Measurements from ENCODE around the gene PDZK1.
"Not testable (repeated sequence)": the region's sequence is repeated elsewhere in the genome, so short reads cannot be mapped to it uniquely, and the experiment has no call there.

PDZK1 gene

GRCh38 chr1:145665015-145665414, 42.2 kb downstream of the PDZK1 start:
- in situ Hi-C loops (cut with MboI; ENCODE audit: low sequenced_read_pairs): not testable (repeated sequence)

GRCh38 chr1:145662502-145662901, 44.7 kb downstream of the PDZK1 start:
- in situ Hi-C loops (cut with MboI; ENCODE audit: low sequenced_read_pairs): not testable (repeated sequence)

GRCh38 chr1:145656245-145656943, 50.8 kb downstream of the PDZK1 start:
- in situ Hi-C loops (cut with MboI; ENCODE audit: low sequenced_read_pairs): not testable (repeated sequence)

GRCh38 chr1:145643990-145644389, 63.2 kb downstream of the PDZK1 start:
- in situ Hi-C loops (cut with MboI; ENCODE audit: low sequenced_read_pairs): not testable (repeated sequence)

- in situ Hi-C loops (cut with MboI; ENCODE audit: low sequenced_read_pairs): not testable (repeated sequence)
Measured at GRCh38 chr1:145641886-145642285, 65.3 kb downstream of the PDZK1 start.

- in situ Hi-C loops (cut with MboI; ENCODE audit: low sequenced_read_pairs): not testable (repeated sequence)
Measured at GRCh38 chr1:145636237-145636636, 70.9 kb downstream of the PDZK1 start.

- in situ Hi-C loops (cut with MboI; ENCODE audit: low sequenced_read_pairs): not testable (repeated sequence)
Measured at GRCh38 chr1:145622177-145622576, 85.0 kb downstream of the PDZK1 start.

All from HL-60/S4 treated with phorbol 12-myristate 13-acetate at 8.2 ng/mL for 4 days and 3 days (cell line).